HCT116 (cell line): ENCODE results near the gene ZSWIM6.

ENCODE experiments used
- CEBPB ChIP-seq: IDR thresholded peaks from 2 replicates; pipeline ENCODE4 v1.6.1; 2012; ENCODE audit warnings: low read depth
- EGR1 ChIP-seq: IDR thresholded peaks from 2 replicates; pipeline ENCODE4 v1.6.1; 2012; ENCODE audit warnings: low read depth
- EZH2 ChIP-seq: fragments of 200-600 bp; sonication (generic); IDR thresholded peaks from 2 replicates; pipeline ENCODE4 v1.6.1; 2017; ENCODE audit warnings: antibody characterized with exemption, mixed run types
- EZH2phosphoT487 ChIP-seq: fragments of 200-600 bp; IDR thresholded peaks from 2 replicates; pipeline ENCODE4 v1.6.1; 2018; ENCODE audit warnings: antibody characterized with exemption, borderline replicate concordance
- POLR2A ChIP-seq: IDR thresholded peaks from 2 replicates; pipeline ENCODE4 v1.7.0; 2011; ENCODE audit warnings: borderline replicate concordance; ENCODE audit not compliant: insufficient read depth, insufficient read length; ENCODE audit errors: extremely low read depth
- POLR2AphosphoS5 ChIP-seq: IDR thresholded peaks from 2 replicates; pipeline ENCODE4 v1.6.1; 2011; ENCODE audit warnings: mild to moderate bottlenecking, low read depth, low read length, moderate library complexity
- RAD21 ChIP-seq: IDR thresholded peaks from 2 replicates; pipeline ENCODE4 v1.6.1; 2012; ENCODE audit warnings: low read depth, mild to moderate bottlenecking
- SP1 ChIP-seq: IDR thresholded peaks from 2 replicates; pipeline ENCODE4 v1.6.1; 2012; ENCODE audit warnings: low read depth
- SRF ChIP-seq: IDR thresholded peaks from 2 replicates; pipeline ENCODE4 v1.6.1; 2012; ENCODE audit warnings: low read depth
- YY1 ChIP-seq: IDR thresholded peaks from 2 replicates; pipeline ENCODE4 v1.6.1; 2011; ENCODE audit warnings: low read length, low read depth, moderate library complexity, mild to moderate bottlenecking; ENCODE audit not compliant: insufficient replicate concordance; ENCODE audit errors: extremely low read depth
- ZFX ChIP-seq: fragments of 450-650 bp; IDR thresholded peaks from 2 replicates; pipeline ENCODE4 v1.6.1; 2017
- TF ChIP-seq, protein P1 (sequence below), 3 experiments: fragments of 200-600 bp in 1 of 3; sonication (generic) in 1 of 3; IDR thresholded peaks in 2 of 3; conservative IDR thresholded peaks in 1 of 3; 2 replicates each; pipeline ENCODE4 v1.5.1; 2012 to 2017; ENCODE audit warnings: low read depth in 2 of 3, low read length in 2 of 3, antibody characterized with exemption in 1 of 3, borderline replicate concordance in 1 of 3, control low read depth in 1 of 3, mild to moderate bottlenecking in 1 of 3, mixed read lengths in 1 of 3, mixed run types in 1 of 3, moderate library complexity in 1 of 3; ENCODE audit not compliant: insufficient read depth in 1 of 3
- TF ChIP-seq, protein P2 (sequence below): IDR thresholded peaks from 2 replicates; pipeline ENCODE4 v1.6.1; 2012

GRCh38 chr5:61559146-61559545, 227.1 kb downstream of the ZSWIM6 start:
- TF ChIP-seq, protein P1, sequence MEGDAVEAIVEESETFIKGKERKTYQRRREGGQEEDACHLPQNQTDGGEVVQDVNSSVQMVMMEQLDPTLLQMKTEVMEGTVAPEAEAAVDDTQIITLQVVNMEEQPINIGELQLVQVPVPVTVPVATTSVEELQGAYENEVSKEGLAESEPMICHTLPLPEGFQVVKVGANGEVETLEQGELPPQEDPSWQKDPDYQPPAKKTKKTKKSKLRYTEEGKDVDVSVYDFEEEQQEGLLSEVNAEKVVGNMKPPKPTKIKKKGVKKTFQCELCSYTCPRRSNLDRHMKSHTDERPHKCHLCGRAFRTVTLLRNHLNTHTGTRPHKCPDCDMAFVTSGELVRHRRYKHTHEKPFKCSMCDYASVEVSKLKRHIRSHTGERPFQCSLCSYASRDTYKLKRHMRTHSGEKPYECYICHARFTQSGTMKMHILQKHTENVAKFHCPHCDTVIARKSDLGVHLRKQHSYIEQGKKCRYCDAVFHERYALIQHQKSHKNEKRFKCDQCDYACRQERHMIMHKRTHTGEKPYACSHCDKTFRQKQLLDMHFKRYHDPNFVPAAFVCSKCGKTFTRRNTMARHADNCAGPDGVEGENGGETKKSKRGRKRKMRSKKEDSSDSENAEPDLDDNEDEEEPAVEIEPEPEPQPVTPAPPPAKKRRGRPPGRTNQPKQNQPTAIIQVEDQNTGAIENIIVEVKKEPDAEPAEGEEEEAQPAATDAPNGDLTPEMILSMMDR (IDR thresholded peaks at IDR 0.05 in 2 of 3, conservative IDR thresholded peaks at IDR 0.05 in 1 of 3; ENCODE audit: borderline replicate concordance in 1 of 3, insufficient read depth in 1 of 3, low read depth in 2 of 3, low read length in 2 of 3): no peak
- TF ChIP-seq EZH2 (no peak), EZH2phosphoT487 (no peak), POLR2AphosphoS5 (no peak), RAD21 (no peak), POLR2A (no peak), CEBPB (no peak), EGR1 (no peak), ZFX (no peak), YY1 (no peak), SP1 (no peak), SRF (no peak)
- TF ChIP-seq, protein P2, sequence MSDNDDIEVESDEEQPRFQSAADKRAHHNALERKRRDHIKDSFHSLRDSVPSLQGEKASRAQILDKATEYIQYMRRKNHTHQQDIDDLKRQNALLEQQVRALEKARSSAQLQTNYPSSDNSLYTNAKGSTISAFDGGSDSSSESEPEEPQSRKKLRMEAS: no peak
